SW480 (cell line): ENCODE data around the gene WDR54.
"Not testable (repeated sequence)": the region's sequence is repeated elsewhere in the genome, so short reads cannot be mapped to it uniquely, and the experiment has no call there.

Source experiments
- DNase-seq: peaks from one replicate; pipeline ENCODE4 v3.0.0-alpha.2; 2016; ENCODE audit warnings: low spot score

Gene WDR54

DNA sequence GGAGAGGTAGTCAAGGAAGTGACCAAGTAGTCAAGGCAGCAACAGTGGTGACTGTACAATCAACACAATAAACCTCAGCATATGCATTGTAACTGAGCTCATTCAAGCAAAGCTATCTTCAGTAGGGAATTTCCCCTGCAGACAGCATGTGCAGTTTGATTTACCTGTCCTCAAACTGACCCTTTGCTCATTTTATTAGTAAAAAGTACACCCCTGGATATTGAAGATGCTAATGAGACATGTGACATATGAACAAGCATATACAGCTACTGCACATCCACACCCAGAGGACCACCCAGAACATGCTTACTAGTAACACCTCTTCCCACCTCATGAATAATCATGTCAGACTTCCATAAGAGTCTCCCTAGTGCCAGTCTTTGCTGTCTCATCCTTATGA is 15.5 kb upstream of the WDR54 start:
- no peak for DNase-seq

DNA sequence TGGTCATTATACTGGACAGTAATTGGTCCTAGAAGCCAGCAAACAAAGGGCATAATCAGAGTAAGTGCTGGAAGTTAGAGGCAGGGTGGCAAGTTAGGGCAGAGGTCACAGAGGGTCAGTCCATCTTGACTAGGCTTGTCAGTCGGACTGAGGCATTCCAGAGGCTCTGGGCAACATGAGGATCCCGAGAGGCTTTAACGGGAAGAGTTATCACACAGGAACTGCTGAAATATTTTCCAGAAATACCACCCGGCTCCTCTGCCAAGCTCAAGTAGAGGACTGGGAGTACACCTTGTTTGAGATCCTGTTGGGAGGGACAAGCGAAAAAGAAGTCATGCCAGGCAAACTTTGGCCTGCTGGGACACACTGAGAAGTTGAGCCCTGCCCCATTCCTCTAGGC is 13.8 kb upstream of the WDR54 start:
- DNase-seq = no peak

DNA sequence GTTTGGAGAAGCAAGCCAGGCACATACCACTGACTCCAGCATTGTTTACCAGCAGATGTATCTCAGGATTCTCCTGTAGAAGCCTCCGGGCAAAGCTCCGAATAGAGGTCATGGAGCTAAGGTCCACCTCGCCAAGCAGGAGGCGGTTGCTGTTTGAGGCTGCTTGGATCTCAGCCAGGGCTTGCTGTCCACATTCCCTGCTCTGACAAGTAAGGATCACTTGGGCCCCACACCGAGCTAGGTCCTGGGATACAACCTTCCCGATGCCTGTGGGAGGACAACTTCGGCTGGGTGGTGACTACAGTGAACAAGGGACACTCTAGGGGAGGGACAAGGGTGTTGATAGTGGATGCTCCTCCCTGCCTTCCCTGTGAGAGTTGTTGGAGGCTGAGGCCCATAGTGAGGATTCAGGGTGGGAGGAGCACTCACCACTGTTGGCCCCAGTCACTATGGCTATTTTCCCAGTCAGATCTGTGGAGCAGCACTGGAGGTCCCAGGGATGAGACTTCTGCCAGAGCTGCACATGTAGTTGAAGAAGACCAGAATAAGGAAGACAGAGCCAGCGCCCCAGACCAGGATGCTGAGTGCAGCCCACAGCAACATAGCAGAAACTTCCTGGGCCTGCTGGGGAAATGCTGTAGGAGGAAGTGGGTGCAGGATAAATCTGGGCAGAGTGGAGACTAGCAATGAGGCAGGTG is 8.4 kb upstream of the WDR54 start:
- no peak for DNase-seq

DNA sequence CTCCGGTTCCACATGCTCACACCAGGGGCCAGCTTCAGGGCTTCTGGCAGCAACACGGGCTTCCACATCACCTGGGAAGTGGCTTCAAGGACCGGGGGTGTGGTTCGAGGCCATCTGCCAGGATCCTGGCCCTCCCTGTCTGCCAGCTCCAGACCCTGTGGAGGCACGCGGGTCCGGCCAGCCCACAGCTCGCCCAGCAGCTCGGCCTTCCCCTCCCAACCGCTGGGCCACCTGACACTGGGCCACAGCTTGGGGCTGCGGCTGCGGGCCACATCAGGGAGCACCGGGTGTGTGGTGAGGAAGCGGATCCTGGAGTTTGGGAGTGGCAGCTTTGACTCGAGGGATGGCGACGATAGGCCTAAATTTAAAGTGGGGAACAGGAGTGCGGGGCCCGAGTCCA is 7.1 kb upstream of the WDR54 start:
- DNase-seq = no peak

DNA sequence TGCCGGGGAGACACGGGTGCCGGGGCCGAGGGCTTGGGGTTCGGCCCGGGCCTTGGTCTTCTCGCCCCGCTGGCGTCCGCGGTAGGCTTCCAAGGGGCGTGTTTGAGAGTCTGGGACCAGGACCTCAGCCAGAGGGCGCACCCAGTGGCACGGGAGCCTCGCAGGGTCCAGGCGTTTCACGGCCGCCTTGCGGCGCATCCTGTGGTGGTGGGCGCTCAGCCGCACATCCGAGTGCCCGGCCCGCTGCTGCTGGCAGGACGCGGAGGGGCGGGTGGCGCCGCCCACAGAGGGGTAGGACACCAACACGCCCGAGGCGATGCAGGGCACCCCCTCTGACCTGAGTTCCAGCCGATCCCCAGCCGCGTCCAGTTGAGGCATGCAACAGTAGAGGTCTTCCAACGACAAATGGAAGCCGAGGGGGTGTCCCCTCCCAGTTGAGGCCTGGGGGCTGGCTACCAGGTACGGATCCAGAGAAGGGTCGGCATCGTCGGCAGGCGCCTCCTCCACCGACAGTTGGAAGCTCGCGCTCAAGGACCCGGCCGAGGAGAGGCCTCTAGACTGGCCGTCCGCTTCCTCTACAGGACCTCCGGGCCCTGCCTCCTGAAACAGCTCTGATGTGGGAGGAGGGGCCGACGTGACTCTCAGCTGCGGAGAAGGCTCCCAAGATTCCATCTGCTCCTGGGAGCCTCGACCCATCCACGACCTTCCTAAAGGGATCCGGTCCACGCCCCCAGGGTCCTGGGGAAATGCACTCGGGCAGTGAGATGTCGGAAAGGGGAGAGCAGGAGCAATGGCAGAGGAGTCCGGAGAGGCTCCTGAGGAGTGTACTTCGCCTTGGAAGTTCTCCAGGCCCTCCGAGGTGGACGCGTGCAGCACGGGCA is 6.4 kb upstream of the WDR54 start:
- no peak for DNase-seq

DNA sequence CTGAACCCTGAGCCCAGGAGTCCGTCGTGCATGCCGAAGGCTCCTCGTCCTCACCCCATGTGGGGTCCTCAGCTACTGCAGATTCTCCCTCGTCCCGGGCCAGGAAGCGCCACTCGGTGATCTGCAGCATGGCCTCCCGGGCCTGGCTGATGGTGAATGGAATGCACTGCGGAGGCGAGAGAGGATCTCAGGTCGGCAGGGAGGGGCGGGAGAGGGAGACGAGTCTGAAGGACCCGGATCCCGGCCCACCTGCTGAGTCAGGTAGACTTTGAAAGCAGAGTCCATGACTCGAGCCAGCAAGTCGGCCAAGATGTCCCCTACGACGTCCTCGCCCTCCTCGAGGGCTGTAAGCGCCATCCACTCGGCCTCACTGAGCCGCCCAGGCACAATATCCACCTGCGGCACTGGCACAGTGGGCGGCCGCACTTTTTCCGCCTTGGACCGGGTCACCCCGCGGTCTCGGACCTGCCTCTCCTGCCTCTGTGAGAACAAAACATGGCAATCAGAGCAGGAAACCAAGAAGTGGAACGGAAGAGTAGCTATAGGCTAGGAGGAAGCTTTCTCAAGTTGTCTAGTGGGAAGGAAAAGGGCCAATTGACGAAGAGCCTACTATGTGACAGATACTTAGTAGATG is 5.7 kb upstream of the WDR54 start:
- no peak for DNase-seq

DNA sequence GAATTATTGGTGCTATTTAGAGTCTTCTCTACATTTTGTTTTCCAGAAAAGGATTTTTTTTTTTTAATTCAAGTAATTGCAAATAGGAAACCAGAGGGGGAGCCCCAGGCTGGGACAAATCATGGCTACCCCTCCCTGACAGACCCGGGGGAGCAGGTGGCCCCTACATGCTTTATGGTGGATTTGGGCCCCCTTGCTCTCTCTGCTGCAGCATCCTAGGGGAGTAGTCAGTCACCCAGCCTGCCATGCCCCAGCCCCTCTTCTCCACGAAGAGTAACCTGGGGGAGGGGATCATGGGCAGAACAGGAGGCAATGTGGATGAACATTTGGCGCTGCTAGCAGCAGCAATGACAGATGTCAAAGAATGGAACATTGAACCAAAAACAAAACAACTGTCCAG is 4.8 kb upstream of the WDR54 start:
- no peak for DNase-seq

DNA sequence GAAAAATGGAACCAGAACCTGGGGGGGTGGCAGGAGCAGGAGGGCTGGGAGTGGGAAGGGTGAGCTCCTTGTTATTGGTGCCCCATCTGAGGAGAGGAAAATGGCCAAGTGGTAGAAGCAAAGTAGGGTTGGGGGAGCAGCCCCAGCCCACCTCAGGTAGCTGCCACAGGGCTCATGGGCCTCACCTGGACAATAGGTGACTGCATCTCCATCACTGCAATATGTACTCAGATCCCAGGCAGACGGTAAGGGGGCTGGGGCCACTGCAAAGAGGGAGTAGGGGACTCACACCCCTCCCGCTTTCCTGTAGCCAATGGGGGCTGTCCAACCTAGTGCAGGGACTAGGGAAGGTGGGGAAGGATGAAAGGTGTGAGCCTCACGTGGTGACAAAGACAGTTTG is 4.3 kb upstream of the WDR54 start:
- DNase-seq = no peak

DNA sequence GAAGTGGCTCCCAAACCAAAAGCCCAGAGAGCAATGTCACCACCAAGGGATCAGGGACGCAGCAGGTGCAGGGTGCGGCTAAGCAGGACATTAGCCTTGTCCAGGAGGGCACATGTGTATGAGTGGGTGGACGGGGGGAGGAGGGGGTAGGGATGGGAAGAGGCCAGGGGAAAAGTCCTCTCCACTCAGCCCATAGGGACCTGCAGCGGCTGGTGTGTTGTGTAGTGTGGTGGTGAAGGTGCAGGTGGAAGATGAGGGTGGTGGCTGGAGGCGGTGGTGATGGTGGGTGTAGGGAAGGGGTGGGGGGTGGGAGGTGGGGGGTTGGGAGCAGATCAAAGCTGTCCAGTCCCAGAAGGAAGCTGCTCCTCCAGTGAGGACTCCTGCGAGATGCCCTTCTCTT is 3.8 kb upstream of the WDR54 start:
- no peak for DNase-seq

DNA sequence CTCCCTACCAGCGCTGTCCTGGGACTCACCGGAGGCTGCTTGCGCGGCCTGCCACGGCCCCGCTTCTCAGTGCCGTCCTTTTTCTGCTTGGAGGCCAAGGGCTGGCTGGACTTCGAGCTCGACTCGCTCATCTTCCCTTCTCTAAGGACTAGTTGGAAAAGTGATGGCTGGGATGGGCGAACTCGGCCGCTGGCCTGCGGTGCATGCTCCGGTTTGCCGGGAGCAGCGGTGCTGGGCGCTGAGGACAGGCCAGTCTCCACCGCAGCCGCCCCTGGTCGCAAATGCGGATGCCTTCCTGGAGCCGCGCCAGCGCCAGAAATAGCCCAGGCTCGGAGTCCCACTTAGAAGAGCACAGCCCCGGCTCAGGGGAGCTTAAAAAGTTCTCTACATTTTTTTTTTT is 3.2 kb upstream of the WDR54 start:
- DNase-seq = no peak

DNA sequence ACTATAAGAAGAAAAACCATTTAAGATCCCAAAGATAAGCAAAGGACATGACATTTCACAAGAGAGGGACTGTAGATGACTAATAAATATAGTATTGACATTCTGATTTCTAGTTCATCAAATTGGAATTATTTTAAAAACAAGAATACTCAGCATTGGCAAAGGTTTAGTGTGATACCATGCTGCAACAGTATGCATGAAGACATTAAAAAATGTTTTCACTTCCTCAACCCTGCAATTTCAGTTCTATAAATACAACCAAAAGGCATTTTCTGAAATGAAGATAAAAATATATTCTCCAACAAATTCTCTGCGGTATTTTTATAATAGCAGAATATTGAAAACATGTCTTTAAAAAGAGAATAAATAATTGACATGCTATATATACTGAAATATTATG is 2.2 kb upstream of the WDR54 start:
- no peak for DNase-seq

DNA sequence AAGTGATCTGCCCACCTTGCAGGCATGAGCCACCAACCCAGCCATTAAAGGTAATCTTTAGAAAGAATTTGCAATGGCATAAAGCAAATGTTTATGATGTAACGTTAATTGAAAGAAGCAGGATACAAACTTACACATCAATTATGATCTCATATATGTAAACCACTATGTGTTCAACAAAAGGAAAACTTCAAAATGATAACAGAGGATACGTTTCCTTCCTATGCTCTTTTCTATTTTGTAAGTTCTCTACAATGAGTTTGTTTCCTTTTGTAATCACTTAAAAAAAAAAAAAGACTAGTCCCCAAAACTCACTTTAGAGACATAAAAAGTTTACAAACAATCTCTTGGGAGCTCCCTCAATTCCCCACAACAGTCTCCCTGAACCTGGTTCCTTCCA is 1.5 kb upstream of the WDR54 start:
- DNase-seq = no peak

DNA sequence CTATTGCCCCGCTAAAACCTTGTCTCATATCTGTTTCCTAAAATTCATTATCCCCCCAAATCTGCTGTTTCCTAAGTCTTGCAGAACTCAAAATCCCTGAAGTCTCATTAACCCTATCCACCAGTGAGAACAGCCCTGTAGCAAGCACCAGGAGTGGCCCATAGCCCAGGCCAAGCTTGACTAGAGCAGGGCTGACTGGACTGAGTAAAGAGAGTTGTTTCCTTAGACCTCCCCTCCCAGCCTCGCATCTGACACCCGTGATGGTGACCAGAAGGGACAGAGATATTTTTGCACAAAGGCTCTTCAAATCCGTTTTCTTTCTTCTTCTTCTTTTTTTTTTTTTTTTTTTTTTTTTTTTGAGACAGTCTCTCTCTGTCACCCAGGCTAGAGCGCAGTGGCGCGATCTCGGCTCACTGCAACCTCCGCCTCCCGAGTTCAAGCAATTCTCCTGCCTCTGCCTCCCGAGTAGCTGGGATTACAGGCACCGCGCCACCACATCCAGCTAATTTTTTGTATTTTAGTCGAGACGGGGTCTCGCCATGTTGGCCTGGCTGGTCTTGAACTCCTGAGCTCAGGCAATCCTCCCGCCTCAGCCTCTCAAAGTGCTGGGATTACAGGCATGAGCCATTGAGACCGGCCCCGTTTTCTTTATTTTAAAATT is 957 bp upstream of the WDR54 start:
- not testable (repeated sequence) for DNase-seq

DNA sequence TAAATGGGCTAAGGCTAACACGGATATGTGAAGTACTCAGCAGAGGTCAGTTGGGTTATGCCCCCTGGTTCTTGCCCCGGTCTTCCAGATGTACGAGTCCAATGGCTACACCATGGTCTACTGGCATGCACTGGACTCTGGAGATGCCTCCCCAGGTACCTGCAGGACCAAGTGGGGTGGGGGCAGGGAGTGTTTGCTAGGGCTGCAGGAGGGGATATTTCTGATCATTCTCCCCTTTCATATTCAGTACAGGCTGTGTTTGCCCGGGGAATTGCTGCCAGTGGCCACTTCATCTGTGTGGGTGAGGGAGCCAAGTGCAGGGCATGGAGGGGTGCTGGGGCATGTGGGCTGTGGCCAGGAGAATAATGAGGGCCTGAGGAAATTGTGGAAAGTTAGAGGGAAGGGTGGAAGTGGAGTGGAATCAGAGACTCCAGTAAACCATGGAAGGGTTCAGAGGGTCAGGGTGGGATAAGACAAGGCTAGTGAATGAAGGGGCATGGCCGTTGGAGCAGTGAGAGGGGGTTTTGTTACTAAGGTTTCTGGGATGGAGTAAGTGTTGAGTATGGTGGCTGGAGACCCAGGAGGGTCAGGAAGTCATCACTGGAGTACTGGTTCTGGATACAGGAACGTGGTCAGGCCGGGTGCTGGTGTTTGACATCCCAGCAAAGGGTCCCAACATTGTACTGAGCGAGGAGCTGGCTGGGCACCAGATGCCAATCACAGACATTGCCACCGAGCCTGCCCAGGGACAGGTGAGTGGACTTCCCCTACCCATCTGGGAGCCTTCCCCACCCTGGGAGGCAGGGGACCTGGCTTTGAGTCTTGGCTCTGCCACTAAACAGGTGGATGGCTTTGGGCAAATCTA is 1.9 kb downstream of the WDR54 start:
- no peak for DNase-seq

DNA sequence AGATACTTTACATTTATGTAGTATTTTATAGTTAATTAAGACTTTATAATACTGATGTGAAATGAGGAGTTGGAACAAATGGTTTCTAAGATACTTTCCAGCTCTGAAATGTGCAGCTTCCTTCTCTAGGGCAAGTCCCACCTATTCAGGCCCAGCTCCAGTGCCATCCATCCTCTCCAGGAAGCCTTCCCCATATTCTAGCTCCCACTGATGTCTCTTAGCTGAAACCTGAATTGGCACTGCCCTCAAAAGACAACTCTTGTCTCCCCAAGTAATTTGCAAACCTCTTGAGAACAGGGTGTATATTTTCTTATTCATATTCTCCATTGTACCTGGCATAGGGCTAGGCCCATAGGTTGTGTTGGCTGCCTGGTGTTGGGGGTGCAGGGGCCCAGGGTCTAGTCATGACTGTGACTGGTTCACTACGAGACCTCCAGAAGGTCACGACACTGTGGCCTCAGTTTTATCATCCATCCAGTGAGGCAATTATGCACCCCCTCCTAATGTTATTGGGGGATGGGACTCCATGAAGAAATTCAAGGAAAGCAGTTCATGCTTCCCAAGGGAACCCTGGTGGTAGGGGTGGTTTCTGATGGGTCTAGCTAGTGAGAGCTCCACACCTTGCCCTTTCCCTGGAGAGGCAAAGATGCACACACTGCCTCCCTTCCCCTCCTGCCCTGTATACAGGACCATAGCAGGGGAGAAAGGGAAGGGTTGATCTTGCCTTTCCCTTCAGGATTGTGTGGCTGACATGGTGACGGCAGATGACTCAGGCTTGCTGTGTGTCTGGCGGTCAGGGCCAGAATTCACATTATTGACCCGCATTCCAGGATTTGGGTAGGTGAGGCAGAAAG is 2.8 kb downstream of the WDR54 start:
- no peak for DNase-seq

DNA sequence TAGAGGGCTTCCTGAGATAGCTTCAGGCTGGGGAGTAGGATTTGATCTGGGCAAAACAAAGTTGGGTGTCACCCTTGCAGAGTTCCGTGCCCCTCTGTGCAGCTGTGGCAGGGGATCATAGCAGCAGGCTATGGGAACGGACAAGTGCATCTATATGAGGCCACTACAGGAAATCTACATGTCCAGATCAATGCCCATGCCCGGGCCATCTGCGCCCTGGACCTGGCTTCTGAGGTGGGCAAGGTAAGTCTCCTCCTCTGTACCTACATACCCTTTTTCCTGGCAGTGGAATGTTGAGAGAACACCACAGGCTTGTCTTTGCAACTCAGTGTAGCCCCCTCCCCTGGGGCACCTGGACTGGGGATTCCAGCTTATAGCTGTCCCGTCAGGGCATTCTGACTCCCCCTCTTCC is 3.5 kb downstream of the WDR54 start:
- DNase-seq = no peak

DNA sequence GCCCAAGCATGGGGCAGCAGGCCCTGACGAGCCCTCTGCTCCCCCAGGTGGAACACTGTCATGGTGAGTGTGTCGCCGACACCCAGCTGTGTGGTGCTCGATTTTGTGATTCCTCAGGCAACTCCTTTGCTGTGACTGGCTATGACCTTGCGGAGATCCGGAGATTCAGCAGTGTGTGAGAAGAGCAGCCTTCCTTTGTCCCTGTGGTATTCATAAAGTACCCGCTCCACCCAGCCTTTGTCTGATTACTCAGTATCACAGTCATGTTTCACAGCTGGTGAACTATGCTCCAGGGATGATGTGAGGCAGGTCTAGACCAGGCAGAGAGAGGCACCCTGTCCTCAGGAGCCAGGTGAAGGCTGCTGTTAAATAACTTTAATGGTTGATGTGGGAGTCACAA is 4.0 kb downstream of the WDR54 start:
- no peak for DNase-seq

DNA sequence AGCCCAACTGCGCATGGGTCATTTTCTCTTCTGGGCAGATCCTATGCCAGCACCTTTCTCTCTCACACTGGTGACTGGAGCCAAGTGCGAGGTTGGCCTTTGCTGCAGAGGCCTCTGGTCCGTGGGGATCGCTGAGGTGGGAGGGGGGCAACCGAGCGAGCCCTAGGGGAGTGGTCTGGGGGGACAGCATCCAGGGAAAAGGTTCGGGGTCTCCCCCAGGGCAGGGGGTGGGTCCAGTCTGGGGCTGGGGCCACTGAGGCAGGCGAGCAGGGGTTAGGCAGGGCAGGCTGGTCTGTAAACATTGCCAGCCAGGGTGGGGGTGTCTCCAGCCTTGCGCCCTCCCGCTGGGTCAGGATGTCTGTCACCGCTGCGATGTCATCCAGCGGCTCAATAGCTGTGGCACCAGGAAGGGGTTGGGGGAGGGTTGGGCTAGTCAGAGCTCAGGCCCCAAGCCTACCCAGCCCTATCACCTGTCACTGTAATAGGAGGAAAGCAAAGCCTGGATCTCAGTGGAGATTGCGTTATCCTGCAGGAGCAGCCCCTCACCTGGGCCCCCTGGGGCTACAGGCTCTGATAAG is 4.7 kb downstream of the WDR54 start:
- DNase-seq = no peak

DNA sequence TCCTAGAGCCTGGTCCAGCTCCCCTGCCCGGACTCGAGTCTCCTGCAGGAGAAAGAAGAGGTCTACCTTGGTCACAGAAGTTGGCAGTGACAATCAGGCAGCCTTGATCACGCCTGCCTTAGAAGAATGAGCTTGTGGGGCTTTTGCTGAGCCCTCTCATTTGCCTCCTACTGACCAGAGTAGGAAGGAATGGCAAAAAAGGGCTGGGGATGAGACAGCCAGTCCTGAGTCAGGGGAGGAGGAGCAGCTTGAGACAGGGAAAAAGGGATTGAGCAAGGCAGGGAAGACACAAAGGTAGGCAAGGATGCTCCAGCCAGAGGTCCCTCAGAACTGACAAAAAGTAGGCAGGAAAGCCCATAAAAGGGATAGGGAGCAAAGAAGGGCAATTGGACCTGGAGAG is 6.0 kb downstream of the WDR54 start:
- DNase-seq = no peak

DNA sequence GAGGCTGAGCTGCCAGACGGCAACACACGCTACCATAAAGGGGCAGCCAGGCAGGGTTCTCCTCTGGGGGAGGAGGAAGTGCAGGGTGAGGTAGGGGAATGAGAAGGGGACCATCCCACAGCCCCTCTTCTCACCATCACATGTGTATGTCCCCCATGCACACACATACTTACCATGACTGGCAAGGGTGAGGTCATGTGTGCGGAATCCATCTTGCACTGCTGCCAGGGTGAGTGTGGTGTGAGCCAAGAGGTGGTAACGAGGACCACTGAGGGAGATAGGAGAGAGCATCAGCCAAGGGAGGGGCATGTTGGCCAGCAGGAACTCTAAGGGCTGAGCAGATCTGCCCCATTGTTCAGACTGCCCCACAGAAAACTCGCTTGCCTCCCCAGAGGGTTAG is 7.1 kb downstream of the WDR54 start:
- no peak for DNase-seq
